ENCODE data around the gene CDH13. TPM values are rescaled to one million over a fixed set of nuclear protein-coding genes. Genes with fewer than 3 reads are reported as not detected.

The CDH13 gene
- total RNA-seq, 1 donor from 2014 or later: 161 TPM

DNA sequence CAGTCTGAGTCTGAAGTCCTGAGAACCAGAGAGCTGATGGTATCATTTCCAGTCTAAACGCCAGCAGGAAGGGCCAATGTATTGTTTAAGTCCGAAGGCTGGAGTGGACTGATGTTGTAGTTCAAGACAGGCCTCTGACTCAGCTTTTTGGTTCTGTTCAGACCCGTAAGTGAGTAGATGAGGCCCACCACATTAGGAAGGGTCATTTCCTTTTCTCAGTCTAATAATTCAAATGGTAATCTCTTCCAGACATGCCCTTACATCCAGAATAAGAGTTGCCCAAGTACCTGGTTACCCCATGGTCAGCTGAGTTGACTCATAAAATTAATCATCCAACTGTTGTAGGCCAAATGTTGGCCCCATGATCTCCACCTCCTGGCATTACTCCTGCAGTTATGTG is 738.4 kb downstream of the CDH13 start:
- no peak overlapping the region for H3K27ac ChIP-seq (replicated peaks)
- H3K27me3 ChIP-seq (ENCODE audit: low read depth): no peaks in the 10 kb centered on the region
- no peak for DNase-seq
- no peaks in the 10 kb centered on the region for H3K36me3 ChIP-seq
- H3K4me3 ChIP-seq: no peak overlapping the region
- intact Hi-C loops (cut with micrococcal nuclease): no loop called here
- H3K4me1 ChIP-seq: no peaks in the 10 kb centered on the region
- no peaks in the 10 kb centered on the region for H3K9me3 ChIP-seq (replicated peaks)
- TF ChIP-seq, protein P1, sequence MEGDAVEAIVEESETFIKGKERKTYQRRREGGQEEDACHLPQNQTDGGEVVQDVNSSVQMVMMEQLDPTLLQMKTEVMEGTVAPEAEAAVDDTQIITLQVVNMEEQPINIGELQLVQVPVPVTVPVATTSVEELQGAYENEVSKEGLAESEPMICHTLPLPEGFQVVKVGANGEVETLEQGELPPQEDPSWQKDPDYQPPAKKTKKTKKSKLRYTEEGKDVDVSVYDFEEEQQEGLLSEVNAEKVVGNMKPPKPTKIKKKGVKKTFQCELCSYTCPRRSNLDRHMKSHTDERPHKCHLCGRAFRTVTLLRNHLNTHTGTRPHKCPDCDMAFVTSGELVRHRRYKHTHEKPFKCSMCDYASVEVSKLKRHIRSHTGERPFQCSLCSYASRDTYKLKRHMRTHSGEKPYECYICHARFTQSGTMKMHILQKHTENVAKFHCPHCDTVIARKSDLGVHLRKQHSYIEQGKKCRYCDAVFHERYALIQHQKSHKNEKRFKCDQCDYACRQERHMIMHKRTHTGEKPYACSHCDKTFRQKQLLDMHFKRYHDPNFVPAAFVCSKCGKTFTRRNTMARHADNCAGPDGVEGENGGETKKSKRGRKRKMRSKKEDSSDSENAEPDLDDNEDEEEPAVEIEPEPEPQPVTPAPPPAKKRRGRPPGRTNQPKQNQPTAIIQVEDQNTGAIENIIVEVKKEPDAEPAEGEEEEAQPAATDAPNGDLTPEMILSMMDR (IDR thresholded peaks at IDR 0.05; ENCODE audit: borderline replicate concordance): no peak

DNA sequence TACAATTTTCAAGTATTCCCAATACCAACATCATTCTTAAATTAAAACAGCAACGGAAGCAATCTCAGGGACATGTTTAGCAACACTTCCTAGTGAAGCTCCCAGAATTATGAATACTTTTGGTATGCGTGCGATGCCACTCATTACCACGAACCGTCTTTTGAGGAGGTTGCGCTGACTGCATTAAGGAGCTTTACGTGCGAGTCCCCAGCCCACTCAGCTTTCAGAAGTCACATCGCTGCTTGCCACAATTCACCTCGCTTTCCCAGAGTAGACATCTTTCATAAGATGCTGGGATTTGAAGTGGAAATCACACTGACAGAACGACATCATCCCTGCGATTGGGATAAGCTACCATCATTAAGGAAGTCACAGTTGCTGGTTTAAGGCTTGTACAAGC is 739.5 kb downstream of the CDH13 start:
- Histone ChIP-seq H3K36me3 (no peaks in the 10 kb centered on the region), H3K27ac (replicated peaks) (no peak overlapping the region), H3K4me3 (no peak overlapping the region), H3K27me3 (ENCODE audit: low read depth) (no peaks in the 10 kb centered on the region), H3K9me3 (replicated peaks) (no peaks in the 10 kb centered on the region), H3K4me1 (no peaks in the 10 kb centered on the region)
- TF ChIP-seq, protein P1 (IDR thresholded peaks at IDR 0.05; ENCODE audit: borderline replicate concordance): no peak
- DNase-seq: no peak
- intact Hi-C loops (cut with micrococcal nuclease): no loop called here

DNA sequence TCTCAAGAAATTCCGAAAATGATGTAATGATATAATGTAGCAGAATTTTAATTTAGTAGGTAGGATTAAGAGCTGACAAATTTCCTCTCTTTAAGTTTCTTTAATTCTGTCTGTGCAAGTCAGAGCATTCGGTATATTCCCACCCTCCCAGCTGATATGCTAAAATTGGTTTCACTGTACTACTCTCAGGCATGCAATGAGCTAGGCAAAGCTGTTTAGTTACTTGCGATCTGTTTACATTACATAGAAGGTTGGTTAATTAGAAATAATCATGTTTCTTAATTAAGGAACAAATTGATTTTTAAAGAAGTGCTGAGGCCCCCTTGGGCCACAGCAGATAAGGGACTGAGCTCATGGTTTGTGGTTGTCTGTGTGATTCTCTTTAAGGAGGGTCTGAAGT is 748.2 kb downstream of the CDH13 start:
- Histone ChIP-seq H3K27ac (replicated peaks) (no peak overlapping the region), H3K27me3 (ENCODE audit: low read depth) (no peaks in the 10 kb centered on the region), H3K36me3 (no peaks in the 10 kb centered on the region), H3K4me3 (no peak overlapping the region), H3K4me1 (peaks cover 8% of the 10 kb centered on the region), H3K9me3 (replicated peaks) (no peaks in the 10 kb centered on the region)
- intact Hi-C loops (cut with micrococcal nuclease): no loop called here
- DNase-seq: no peak
- TF ChIP-seq, protein P1 (IDR thresholded peaks at IDR 0.05; ENCODE audit: borderline replicate concordance): no peak

DNA sequence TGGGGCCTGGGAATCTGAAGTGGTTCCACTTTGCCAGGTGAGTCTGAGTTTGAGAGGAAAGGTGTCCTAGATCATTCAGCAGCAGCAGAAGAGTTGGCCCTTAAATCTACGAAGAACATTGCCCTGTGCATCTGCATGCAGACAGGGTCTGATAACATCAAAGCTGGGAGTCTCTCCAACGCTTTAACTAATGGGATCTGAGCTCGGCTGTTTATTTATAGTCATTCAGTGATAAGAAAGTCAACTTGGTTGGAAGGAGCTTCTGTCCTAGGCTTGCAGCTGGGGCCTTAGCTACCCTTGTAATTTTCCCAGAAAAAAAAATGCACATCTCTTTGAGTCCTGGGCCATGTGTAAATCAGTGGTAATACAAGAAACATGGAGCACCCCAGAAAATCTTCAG is 763.0 kb downstream of the CDH13 start:
- H3K4me1 ChIP-seq: peaks cover 17% of the 10 kb centered on the region
- H3K9me3 ChIP-seq (replicated peaks): no peaks in the 10 kb centered on the region
- H3K27me3 ChIP-seq (ENCODE audit: low read depth): no peaks in the 10 kb centered on the region
- peak overlapping the region; percentile 66 for H3K27ac ChIP-seq (replicated peaks)
- no peak for DNase-seq
- intact Hi-C loops (cut with micrococcal nuclease): no loop called here
- H3K36me3 ChIP-seq: no peaks in the 10 kb centered on the region
- TF ChIP-seq, protein P1 (IDR thresholded peaks at IDR 0.05; ENCODE audit: borderline replicate concordance): no peak
- H3K4me3 ChIP-seq: no peak overlapping the region

DNA sequence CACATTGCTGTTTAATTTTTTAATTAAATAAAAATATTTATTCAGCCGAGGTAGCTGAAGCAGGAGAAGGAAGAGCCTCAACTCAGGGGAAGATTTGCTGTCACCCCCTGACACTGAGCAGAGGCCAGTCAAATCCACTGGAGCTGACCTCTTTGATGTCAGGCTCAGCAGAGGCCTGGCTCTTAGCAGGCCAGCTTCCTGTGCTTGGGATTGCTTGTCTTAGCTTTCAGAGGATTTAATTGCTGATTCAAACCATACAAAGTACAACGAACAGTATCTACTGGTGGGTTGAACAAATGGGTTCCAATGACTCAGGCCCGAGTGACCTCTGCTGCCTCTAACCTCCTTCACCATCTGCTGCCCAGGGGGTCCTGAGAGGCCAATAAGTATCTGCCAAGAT is 764.0 kb downstream of the CDH13 start:
- no peak overlapping the region for H3K4me3 ChIP-seq
- peak overlapping the region; percentile 66 for H3K27ac ChIP-seq (replicated peaks)
- H3K9me3 ChIP-seq (replicated peaks): no peaks in the 10 kb centered on the region
- no peak for DNase-seq
- intact Hi-C loops (cut with micrococcal nuclease): no loop called here
- TF ChIP-seq, protein P1 (IDR thresholded peaks at IDR 0.05; ENCODE audit: borderline replicate concordance): no peak
- no peaks in the 10 kb centered on the region for H3K27me3 ChIP-seq (ENCODE audit: low read depth)
- no peaks in the 10 kb centered on the region for H3K36me3 ChIP-seq
- peaks cover 17% of the 10 kb centered on the region for H3K4me1 ChIP-seq

DNA sequence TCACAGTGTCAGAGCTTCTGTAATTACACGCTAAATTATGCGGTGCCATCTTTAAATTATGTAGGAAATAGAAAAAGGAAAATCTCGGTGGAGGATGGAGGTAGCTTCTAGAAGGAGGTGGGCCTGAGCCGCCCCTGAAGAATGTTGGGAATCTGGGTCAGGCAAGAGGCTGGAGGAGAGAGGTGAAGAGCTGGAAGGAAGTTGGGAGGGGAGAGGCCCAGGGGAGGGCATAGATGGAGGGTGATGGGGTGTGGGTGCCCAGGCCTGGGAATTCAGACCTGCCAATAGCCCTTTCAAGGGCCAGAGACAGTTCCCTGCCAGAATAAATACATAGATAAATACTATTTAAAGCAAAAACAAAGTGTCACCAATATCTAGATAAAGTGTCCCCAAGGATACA is 766.0 kb downstream of the CDH13 start:
- intact Hi-C loops (cut with micrococcal nuclease): no loop called here
- peak overlapping the region; percentile 52 for H3K27ac ChIP-seq (replicated peaks)

More for the DNA sequence above, 766.0 kb downstream of the CDH13 start:
- DNase-seq: no peak
- peaks cover 17% of the 10 kb centered on the region for H3K4me1 ChIP-seq
- no peak overlapping the region for H3K4me3 ChIP-seq
- TF ChIP-seq, protein P1 (IDR thresholded peaks at IDR 0.05; ENCODE audit: borderline replicate concordance): no peak
- H3K27me3 ChIP-seq (ENCODE audit: low read depth): no peaks in the 10 kb centered on the region
- no peaks in the 10 kb centered on the region for H3K9me3 ChIP-seq (replicated peaks)
- no peaks in the 10 kb centered on the region for H3K36me3 ChIP-seq

Data from left ventricle myocardium inferior (tissue), 1 donor.